Suprapubic skin (tissue), 3 donors: ENCODE results near the gene JMJD8.

Experiments
- EP300 ChIP-seq: sonication (generic); formaldehyde crosslinking; IDR thresholded peaks from one replicate; pipeline ENCODE4 v1.6.1; 2017; ENCODE audit warnings: antibody characterized with exemption
- TF ChIP-seq, protein P1 (sequence below), 2 donors: fragments of 200-600 bp in 1 of 2; fragments of 450-650 bp in 1 of 2; sonication (generic) in 1 of 2; IDR thresholded peaks; one replicate each; pipeline ENCODE4 v1.5.1; 2016 to 2019; ENCODE audit warnings: antibody characterized with exemption in 2 of 2, mild to moderate bottlenecking in 1 of 2, moderate library complexity in 1 of 2

DNA sequence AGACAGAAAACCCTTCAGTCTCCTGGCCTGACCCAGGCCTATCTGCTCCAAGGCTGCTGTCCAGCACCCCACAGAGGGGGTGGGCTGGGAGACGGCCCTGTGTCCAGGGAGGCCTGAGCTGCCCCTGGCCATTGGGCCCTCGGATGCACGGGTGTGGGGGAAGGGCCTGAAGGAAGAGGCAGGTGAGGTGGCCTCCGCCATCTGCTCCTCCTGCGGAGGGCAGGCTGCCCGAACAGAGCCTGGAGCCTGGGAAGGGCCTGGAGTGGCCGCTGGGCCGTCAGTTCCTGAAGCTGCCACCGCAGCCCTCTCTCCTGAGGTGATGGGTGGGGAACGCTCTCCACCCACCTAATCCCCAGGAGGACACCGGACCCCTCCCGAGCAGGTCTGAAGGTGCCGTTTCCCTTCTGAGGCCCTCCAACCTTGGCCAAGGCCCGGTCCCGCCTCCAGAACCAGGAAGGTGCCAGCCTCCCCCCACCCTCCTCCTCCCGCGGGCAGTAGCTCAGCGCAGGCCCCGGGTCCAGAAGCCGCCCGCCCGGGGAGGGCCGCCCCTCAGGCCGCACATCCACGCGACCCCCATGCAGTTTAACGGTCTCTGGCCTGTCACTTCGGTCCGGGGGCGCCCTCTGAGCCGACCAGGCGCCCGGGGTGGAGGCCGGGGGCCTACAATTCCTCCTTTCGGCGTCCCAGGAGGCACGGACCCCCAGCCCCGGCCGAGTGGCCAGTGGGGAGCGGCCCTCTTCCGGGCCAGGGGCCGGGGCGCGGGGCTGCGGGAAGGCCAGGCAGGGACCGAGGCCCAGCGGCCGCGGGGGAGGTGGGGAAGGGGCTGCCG lies 20.6 kb upstream of the JMJD8 start:
- TF ChIP-seq, protein P1, sequence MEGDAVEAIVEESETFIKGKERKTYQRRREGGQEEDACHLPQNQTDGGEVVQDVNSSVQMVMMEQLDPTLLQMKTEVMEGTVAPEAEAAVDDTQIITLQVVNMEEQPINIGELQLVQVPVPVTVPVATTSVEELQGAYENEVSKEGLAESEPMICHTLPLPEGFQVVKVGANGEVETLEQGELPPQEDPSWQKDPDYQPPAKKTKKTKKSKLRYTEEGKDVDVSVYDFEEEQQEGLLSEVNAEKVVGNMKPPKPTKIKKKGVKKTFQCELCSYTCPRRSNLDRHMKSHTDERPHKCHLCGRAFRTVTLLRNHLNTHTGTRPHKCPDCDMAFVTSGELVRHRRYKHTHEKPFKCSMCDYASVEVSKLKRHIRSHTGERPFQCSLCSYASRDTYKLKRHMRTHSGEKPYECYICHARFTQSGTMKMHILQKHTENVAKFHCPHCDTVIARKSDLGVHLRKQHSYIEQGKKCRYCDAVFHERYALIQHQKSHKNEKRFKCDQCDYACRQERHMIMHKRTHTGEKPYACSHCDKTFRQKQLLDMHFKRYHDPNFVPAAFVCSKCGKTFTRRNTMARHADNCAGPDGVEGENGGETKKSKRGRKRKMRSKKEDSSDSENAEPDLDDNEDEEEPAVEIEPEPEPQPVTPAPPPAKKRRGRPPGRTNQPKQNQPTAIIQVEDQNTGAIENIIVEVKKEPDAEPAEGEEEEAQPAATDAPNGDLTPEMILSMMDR (IDR thresholded peaks at IDR 0.05), result no peak
- TF ChIP-seq EP300, result no peak
